Prostate gland (tissue), 2 donors: Measurements from ENCODE around the gene ZNF304. TPM values are rescaled to one million over a fixed set of nuclear protein-coding genes. Genes with fewer than 3 reads are reported as not detected.

Experiments
- DNase-seq: peaks from one replicate; pipeline ENCODE4 v3.0.0-alpha.2; 2019; ENCODE audit warnings: low spot score
- H3K27ac ChIP-seq, 2 donors: fragments of 200-600 bp; sonication (generic); 2 replicates each; pipeline ENCODE4 v1.5.1; 2017 to 2019
- H3K27me3 ChIP-seq: fragments of 200-600 bp; sonication (generic); replicated peaks from 2 replicates; pipeline ENCODE4 v1.5.1; 2019; ENCODE audit not compliant: insufficient read depth
- H3K36me3 ChIP-seq, 2 donors: fragments of 200-600 bp; sonication (generic); 1 replicate in 1 of 2; 2 replicates in 1 of 2; pipeline versions ENCODE4 v1.5.1 to v1.8.1; 2017 to 2019
- H3K4me1 ChIP-seq: fragments of 200-600 bp; sonication (generic); replicated peaks from 2 replicates; pipeline ENCODE4 v1.5.1; 2019
- H3K4me3 ChIP-seq, 2 donors: fragments of 200-600 bp; sonication (generic); 2 replicates each; pipeline ENCODE4 v1.5.1; 2017 to 2019
- H3K9me3 ChIP-seq: fragments of 200-600 bp; sonication (generic); 2 replicates; pipeline ENCODE4 v1.5.1; 2017
- CTCF ChIP-seq, 4 experiments: fragments of 200-600 bp in 2 of 4; fragments of 450-650 bp in 2 of 4; sonication (generic) in 2 of 4; IDR thresholded peaks; 1 replicate in 3 of 4; 2 replicates in 1 of 4; pipeline ENCODE4 v1.5.1; 2016 to 2019; ENCODE audit warnings: antibody characterized with exemption in 4 of 4, mild to moderate bottlenecking in 2 of 4, moderate library complexity in 2 of 4
- POLR2A ChIP-seq: fragments of 450-650 bp; IDR thresholded peaks from one replicate; pipeline ENCODE4 v1.6.1; 2016; ENCODE audit warnings: antibody characterized with exemption, mild to moderate bottlenecking
- POLR2AphosphoS5 ChIP-seq: sonication (generic); formaldehyde crosslinking; IDR thresholded peaks from one replicate; pipeline ENCODE4 v1.6.1; 2017; ENCODE audit warnings: antibody characterized with exemption
- WGBS: methylation state at CpG from one replicate; pipeline ENCODE4 v1.1.5; 2018; 5-methylcytosine and 5-hydroxymethylcytosine counted together
- intact Hi-C: fragments of 100-400 bp; cut with DNase I; formaldehyde crosslinking; loops from one replicate; pipeline ENCODE4 v1.14.2; 2022
- total RNA-seq, 2 donors: library from RNA; depleted of rRNA; stranded (reverse); fragments of >200 nt; gene quantifications; one replicate each; pipeline ENCODE4 v1.1.0, GENCODE V29; 2016

Gene ZNF304
- total RNA-seq, 2 donors from 2014 or later = 11.9 to 13.2 TPM

- Histone ChIP-seq H3K36me3 (peaks cover 8 to 36% of the 10 kb centered on the region in 2 donors), H3K9me3 (no peaks in the 10 kb centered on the region), H3K4me3 (no peak overlapping the region), H3K27ac (no peak overlapping the region), H3K4me1 (no peaks in the 10 kb centered on the region), H3K27me3 (no peaks in the 10 kb centered on the region)
- intact Hi-C loops = no loop called here
- over 99% methylated on average over 5 of the region's 5 CpGs for WGBS
- TF ChIP-seq POLR2AphosphoS5 (no peak), POLR2A (no peak), CTCF (IDR thresholded peaks at IDR 0.05) (no peak)
- DNase-seq = no peak
These were observed 6.3 kb downstream of the ZNF304 start for GRCh38 chr19:57357406-57357805.

- Histone ChIP-seq H3K27me3 (no peaks in the 10 kb centered on the region), H3K4me1 (no peaks in the 10 kb centered on the region), H3K27ac (no peak overlapping the region), H3K36me3 (peaks cover 8 to 32% of the 10 kb centered on the region in 2 donors), H3K9me3 (no peaks in the 10 kb centered on the region), H3K4me3 (no peak overlapping the region)
- intact Hi-C loops = no loop called here
- TF ChIP-seq CTCF (IDR thresholded peaks at IDR 0.05) = no peak
- DNase-seq = no peak
These were observed 8.2 kb downstream of the ZNF304 start for GRCh38 chr19:57359300-57359699.

GRCh38 chr19:57362419-57362818 lies 11.3 kb downstream of the ZNF304 start:
- Histone ChIP-seq H3K27me3 (no peaks in the 10 kb centered on the region), H3K27ac (peak overlapping the region; percentile 94 to 95), H3K4me3 (peak overlapping the region in 1 of 2 donors; percentile 90), H3K9me3 (no peaks in the 10 kb centered on the region), H3K4me1 (no peaks in the 10 kb centered on the region), H3K36me3 (peaks cover 0 to 1% of the 10 kb centered on the region in 2 donors)
- DNase-seq = no peak
- intact Hi-C loops = no loop called here
- 45% methylated on average over 2 of the region's 2 CpGs for WGBS
- TF ChIP-seq POLR2AphosphoS5 (peak; percentile 37), POLR2A (no peak), CTCF (IDR thresholded peaks at IDR 0.05) (no peak)

- no peaks in the 10 kb centered on the region for H3K36me3 ChIP-seq
- intact Hi-C loops = no loop called here
- under 1% methylated on average over 45 of the region's 47 CpGs for WGBS
These were observed 12.1 kb downstream of the ZNF304 start, which contains the start of the genes TRAPPC2B and ZNF547 for GRCh38 chr19:57362997-57363687. TRAPPC2B (plus strand) TSS chr19:57363551; CDS start chr19:57364834, 1,283 bp downstream. ZNF547 (plus strand) TSS chr19:57363551; CDS start chr19:57368556, 5,005 bp downstream.

More at GRCh38 chr19:57362997-57363687, 12.1 kb downstream of the ZNF304 start, which contains the start of the genes TRAPPC2B and ZNF547:
- no peaks in the 10 kb centered on the region for H3K9me3 ChIP-seq
- TF ChIP-seq POLR2A = peak; percentile 51
- no peak for TF ChIP-seq CTCF (IDR thresholded peaks at IDR 0.05)
- peak; percentile 100 for TF ChIP-seq POLR2AphosphoS5
- H3K27me3 ChIP-seq = no peaks in the 10 kb centered on the region
- peak within 1 kb of the TSS; percentile 94 to 95 for H3K27ac ChIP-seq
- peak; percentile 99 for DNase-seq
- no peaks in the 10 kb centered on the region for H3K4me1 ChIP-seq
- H3K4me3 ChIP-seq = peak within 1 kb of the TSS; percentile 78 to 90
